VCaP (cell line): ENCODE results near the gene SPRY4.

Source experiments
- H3K27ac ChIP-seq: fragments of 450-650 bp; 2 replicates; pipeline ENCODE4 v1.5.1; 2017
- CTCF ChIP-seq: fragments of 450-650 bp; conservative IDR thresholded peaks from 2 replicates; pipeline ENCODE4 v1.5.1; 2017; ENCODE audit warnings: mild to moderate bottlenecking, moderate library complexity

The SPRY4 gene

DNA sequence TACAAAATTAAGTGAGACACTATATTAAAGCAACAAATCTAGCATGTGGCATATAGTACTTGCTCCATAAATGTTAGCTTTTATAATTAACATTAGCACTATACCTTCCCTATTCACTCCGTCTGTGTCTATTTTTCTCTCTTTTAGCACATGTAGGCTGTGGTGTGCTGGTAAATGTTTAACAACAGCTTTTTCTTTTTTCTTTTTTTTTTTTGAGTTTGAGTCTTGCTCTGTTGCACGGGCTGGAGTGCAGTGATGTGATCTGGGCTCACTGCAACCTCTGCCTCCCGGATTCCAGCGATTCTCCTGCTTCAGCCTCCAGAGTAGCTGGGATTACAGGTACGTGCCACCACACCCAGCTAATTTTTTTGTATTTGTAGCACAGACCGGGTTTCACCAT, 62.1 kb downstream of the SPRY4 start:
- TF ChIP-seq CTCF, result no peak
- H3K27ac ChIP-seq, result no peak overlapping the region
